Stimulated activated CD8-positive, alpha-beta memory T cell treated with anti-CD3 and anti-CD28 coated beads, Interleukin-12 subunit alpha, Interleukin-12 subunit beta, amount 100 ng/mL, for 1 hour (primary cell): Measurements from ENCODE around the gene MEIS2.

Experiments
- DNase-seq: peaks from one replicate; pipeline ENCODE4 v3.0.0-alpha.2; 2020; ENCODE audit warnings: low read depth

The MEIS2 gene

DNA sequence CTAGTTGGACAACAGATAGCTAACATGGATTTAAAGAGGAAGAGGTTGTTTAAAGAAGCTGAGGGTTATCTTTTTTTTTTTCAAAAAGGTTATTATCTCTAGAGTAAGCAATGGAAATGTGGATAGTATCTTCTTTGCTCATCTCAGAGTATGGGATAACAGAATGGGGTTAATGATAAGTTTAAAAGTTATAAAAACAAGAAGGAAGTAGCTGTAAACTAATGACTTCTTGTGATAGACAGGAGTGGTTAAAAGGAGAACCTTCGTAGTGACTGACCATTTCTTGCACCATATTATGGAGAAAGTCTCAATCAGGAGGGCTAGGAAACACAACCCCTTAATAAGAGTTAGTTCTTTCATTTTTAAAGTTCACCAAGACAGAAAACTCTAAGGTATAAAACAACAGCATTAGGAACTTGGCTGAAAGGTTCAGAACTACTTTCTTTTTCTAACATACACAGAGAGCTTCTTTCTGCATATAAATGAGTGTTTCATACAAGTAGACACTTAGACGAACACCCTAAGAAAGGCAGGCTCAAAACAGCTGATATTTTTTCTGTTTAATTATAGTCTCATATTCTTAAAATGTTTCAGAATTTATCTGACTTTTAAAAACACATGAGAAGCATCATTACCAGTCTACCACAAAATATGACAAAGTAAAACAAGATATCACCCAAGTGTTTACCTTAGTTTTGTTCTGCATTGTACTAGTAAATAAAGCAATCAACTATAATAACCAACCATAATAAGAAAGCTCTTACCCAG is 140.0 kb downstream of the MEIS2 start:
- DNase-seq, result no peak

DNA sequence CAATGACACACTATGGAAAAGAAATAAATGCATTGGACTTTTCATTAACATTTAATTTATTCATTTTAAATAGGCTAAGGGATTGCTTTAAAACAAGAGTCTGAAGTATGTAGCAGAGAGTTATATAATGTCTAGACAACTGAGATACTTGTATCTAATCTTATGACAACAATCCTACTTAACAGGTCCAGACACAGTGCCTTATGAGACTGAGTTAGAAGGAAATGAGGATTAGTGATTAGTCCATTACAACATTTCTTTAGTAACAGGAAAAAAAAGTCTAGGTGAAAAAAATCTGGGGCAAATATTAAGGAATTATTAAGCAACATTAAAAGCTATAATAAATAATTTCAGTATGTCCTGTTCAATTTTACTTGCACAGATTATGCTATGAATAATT is 140.6 kb downstream of the MEIS2 start:
- DNase-seq, result no peak

DNA sequence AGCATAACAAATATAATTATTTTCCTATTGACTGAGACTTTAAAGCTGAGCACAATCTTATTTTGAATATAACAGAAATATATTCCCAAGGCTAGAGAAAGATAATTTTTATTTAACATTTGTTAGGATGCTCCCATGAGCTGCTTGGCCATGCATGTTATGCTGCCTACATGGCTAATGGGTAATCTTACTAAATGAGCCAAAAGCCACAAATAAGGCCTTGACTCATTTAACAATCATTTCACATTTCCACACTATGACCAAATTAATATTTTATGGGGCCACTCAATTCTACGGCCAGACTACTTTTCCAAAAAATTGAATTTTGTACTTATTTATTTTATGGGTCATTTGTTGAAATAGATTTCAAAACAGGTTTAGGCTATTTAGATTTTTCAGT is 141.7 kb downstream of the MEIS2 start:
- DNase-seq, result no peak

DNA sequence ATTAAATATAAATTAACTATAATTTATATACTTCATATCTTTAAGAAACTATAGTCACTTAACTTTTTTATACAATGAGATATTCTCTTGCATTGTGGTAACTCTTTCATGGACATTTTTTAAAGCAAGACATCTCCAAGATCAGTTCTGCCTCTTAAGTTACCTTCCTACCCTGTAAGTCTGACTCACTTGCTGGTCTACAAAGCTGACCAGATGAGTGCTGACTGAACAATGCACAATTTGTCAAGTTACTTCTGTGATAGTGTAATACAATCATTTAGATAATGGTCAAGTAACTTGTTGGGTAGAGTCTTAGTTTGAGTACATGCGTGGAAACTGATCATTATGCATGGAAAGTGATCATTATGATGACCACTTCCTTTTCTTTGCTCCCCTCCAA is 145.9 kb downstream of the MEIS2 start:
- no peak for DNase-seq

DNA sequence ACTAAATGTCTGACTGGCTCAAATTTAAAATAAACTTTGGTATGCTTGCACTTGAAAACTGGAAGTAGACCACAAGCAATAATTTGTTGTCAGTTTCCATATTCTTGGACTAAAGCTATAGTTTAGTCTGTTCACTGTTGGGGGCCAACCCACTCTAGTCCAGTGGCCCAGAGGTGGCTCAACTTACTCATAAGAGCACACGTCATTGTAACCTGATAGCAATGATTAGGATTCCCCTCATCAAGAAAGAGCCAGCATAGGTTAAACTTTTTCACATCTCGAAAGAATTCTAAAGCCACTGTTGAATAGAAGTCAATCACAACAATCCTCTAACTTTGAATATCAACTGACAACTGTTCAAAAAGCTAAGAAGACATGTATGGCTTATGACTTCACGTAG is 147.0 kb downstream of the MEIS2 start:
- DNase-seq, result no peak

DNA sequence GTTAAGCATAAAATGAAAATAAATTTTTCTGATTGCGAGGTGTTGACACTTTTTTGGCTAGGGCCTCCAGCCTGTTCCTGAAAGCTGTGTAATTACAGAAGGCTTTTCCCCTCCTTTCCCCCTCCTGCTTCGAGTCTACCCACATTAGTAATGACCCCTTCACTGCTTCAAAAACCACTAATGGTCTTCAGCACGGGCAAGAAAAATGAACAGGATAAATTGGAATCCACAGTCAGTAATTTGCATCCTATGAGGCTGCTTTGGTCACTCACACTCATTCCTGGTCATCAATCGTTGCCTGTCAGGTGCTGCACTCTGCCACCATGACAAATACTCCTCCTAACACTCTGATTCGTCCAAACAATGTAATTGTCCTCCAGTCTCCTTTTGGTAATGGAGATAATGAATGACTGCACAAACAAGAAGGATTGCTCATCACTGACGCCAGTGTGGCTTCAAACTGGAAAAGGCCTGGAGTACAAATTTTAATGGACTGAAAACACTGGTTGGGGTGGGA is 148.6 kb downstream of the MEIS2 start:
- DNase-seq, result no peak

DNA sequence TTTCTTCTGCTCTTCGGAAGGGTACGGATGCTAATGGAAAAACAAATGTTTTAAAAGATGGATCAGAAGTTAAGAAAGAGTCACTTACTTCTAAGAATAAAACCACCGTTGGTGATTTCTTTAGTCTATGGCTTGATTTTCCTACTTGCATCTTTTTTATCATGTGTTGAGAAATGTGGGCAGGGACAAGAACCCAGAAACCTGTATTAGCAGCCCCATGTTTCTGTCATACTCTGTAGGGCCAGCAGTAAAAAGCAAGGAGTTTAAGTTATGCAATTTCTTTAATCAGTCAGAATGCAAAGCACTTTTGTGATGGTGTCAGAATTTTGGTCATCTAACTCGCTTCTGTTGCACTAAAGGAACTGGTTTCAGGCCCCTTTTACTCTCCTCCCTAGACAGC is 150.0 kb downstream of the MEIS2 start:
- DNase-seq, result no peak

DNA sequence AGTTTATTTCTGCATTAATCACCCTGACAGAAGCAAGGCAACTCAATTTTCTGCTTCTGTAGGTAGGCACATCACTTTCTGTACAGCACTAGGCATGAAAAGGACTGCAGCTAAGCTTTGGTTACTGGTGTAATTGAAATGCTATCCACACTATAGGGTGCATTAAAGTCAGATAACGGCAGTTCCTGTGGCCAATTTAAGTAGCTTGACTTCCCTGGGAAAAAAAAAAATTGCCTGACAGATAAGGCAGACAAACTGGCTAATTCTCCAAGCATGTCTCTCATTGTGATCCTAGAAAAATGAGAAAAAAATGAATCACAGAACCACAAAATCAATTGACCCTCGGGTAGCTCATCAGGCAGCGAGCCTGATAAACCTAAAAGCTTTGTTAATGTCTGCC is 151.4 kb downstream of the MEIS2 start:
- no peak for DNase-seq

DNA sequence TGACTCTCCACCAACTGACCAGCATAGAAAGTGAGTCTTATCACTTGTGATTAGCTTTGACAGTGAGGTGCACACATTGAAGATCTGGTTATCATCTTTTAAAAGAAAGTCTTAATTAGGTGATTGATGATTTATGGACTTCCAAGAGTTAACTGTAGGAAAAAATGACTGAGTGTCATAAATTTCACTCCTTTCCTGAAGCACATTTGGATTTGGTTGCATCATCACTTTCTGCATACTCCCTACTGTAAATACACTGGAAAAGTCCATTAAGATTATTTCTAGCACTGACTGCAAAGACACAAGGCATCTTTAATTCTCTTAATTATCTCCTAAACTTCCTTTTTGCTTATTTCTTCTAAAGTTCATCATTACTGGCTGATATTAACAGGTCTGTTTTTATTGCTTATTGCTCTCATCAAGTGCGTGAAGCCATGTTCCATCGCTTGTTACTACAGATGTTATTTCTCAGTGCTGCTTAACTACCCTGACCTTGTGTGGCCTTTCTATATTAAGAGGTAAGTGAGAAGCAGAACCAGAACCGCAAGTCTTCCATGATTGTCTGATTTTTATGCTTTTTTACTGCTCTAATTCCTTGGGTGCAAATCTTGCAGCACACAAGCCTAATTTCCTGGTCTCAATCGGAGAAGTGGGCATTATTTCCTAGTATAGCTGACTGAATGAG is 153.2 kb downstream of the MEIS2 start:
- DNase-seq, result no peak

DNA sequence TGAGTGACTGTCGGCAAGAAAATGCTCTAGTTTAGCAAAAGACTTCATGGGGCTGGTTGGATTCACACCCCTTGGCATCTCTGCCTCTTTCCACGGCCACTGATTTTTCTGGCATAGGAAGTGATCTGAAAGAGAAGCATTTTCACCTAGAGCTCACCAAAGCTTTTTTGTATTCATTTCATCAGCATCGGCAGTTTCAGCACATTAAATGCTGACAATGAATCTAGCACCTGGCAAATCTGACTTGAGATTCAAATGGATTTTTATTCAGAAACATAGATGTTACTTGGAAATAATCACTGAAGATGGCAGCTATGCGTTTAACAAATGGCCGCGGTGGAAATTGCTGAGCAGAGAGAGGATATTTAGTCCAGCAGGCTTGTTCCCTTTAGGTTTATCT is 155.9 kb downstream of the MEIS2 start:
- no peak for DNase-seq

DNA sequence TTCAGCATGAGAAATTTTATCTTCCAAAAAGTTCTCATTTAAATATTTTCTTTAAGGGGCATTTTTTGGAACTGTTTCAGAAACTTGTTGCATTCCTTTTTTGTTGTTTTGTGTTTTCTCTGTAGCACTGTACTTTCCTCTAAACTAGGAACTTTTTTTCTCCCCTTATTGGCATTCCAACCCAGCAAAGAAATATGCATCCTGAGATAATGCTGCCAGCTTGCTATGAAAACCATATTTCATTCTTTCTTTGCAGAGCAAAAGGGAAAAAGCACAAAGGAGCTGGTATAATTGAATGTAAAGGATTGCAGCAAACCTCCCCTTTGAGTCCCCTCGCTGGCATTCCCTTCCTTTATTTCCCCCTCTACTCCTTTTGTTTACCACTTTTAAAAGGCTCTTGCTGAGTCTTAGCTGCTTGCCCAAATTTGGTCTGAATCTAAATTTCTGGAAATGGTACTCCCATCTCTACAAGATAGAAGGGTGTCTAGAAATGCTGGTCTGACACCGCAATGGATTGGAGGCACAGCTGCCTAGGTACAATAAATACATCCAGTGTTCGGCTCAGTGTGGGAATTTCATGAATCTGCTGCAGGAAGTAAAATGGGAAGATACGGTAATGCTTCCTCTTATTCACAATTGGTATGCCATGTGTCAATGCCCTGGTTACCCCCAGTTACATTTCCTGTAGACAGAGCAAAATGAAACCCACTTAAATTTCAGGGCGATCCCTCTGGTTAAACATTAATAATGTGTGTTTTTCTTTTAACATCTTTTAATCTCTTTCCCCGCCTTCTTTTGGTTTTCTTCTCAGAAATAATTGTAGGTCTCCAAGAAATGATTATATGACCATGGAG is 156.6 kb downstream of the MEIS2 start:
- DNase-seq, result no peak

DNA sequence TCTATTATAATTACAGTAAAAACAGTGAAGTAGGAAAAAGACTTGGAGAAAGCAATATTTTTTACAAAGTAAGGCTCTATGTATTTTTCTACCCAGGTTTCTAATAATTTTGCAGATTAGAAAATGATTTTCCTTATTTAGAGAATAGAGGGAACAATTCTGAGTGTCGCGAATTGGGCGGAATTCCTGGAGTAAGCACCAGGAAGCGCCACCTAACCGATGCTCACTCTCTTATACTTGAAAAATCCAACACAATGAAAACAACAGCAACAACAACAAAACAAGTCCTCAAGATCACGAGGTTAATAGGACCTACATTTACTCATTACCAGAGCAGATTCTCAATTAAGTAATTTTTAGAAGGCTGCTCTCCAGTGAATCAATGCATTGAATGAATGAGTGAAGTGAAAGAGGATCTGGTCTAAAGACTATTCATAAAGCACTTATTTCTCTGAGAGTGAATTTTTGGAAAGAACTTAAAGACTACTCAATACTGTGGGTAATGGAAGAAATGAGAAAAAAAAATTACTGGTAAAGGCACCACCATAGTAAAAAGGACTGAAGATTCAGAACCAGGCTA is 158.0 kb downstream of the MEIS2 start:
- no peak for DNase-seq

DNA sequence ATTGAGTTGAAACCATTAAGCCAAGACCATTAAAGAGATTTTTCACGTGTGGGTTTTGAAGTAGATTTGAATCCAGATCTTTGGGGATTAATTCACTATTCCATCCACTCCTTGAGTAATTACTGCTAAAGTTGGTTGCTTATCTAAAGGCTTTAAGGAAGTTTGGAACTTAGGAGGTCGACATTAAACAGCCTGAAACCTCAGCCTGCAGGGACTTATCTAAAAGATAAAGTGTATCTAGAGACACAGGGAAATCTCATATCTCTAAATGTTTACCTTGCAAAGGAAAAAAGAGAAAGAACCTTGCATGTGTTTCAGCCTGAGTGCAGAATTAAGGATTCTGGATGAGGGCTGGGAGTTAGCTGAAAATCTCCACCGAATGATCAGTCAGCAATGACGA is 158.6 kb downstream of the MEIS2 start:
- DNase-seq, result no peak

DNA sequence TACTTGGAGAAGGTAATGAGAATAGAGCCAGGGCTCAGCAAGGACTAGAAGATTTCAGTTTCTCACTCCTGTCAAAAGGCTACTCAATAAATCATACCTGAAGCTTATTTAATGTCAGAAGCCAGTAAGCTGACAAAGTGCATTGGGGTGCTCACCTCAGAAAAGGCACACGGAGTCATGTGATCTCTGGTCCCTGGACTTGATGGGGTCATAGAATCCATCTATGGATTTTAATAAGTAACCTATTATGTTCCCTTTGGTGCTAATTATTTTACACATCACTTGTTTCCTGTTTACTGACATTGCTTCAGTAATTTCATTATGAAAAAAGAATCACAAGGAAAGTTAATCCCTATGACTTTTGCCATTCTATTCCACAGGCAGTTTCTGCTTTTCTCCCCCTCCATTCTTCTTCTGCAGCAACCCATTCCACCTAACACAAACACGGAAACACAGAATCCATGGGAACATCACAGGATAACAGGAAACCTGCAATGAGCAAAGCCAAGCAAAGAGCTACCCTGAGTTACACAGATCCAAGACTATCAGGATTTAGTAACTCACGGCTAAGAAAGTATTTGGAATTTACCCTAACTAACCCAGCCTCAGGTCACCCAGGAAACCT is 159.6 kb downstream of the MEIS2 start:
- no peak for DNase-seq

DNA sequence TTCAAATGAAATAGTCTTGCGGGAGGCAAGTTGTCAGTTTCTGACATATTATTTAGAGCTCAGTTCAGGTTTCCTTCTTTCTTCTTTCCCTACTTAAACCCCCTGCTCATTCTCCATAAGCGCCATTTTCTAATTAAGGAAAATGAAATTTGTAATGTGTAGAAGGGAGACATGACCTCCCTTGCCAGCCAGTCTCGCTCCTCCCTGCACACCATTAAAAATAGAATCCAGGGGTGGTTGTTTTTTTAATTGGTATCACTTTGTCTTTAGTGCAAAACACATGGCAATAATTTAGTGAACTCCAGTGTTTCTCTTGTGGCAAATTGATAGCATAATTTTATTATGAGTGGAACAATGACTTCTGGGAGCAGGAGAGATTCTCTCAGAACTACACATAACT is 160.1 kb downstream of the MEIS2 start:
- no peak for DNase-seq

DNA sequence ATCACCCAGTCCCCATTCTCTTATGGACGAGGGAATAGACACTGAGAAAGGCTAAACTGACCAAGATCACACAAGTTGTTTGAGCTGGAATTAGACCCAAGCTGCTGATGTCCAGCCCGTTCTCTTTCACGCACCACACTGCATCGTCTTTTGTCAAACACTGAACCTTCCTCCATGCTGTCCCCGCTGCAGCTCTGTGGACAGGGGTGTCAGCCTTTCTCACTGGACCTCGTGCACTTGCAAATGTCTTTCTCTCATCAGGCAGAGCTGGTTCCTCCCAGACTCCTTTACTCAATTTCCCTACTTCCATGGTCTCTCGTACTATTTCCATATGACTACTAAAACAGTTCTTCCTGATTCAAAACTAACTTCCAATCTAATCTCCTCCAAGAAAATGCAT is 161.6 kb downstream of the MEIS2 start:
- no peak for DNase-seq

DNA sequence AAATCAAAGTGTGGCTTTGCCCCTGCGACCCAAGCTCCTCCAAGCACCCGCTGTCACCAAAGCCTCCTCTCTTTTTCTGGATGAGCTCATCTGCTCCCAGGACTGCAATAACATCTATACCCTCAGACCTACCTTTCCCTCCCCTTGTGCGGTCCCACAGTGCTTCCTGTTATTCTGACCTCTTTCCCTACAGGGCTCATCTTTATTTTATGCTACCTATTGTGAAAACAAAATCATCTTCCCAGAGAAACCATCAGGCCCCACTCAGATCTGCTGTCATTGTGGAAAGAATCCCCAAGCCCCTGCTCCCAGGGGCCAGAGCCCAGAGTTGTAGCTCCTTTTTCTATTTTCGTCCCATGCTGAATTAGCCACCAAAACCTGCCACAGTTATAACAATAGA is 162.2 kb downstream of the MEIS2 start:
- DNase-seq, result no peak

DNA sequence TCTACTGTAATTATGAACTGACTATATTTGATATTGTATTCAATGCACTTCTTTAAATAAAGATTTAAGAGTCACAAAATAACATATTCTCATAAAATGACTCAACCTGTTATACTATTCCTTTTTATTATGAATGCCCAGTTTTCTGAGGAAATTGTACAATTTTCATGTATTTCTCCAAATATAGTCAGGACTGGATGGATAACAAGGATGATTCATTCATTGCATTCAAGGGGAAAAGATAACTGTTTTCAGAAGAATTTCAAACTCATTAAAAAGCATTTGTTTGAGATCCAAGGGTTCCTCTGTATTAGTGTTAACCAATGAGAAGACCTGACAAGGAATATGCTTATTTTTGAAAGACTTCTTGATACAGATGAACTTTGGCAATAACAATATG is 163.7 kb downstream of the MEIS2 start:
- no peak for DNase-seq

DNA sequence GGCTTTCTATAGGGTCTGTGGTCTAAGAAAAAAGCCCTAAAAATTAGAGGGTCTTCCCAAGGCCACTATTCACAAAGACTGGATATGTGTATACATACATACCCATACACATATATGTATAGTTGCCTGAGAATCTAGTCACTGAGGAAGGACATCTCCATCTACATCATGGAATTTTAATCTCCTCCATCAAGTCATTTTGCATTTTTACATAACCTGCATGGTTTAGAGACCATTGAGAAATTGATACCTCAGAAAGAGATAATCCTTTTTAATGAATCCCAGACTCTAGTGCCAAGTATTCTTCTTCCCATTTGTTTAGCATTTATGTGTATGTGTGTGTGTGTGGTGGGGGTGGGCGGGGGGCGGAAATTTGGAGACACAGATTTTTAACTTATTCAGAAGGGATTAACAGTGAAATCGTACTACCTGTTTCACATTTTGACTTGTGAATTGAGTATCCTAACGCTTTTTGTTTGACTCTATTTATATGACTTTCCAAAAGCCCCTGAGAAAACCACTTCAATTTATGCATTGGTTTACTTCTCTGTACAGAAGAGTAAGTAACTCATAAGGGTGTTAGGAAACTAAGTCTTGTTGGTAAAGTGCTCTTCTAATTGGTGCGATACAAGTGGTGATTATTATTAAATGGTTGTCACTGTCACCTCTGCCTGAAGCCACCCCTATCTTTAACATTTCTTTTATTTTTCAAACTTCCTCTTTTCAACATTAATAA is 166.9 kb downstream of the MEIS2 start:
- no peak for DNase-seq

DNA sequence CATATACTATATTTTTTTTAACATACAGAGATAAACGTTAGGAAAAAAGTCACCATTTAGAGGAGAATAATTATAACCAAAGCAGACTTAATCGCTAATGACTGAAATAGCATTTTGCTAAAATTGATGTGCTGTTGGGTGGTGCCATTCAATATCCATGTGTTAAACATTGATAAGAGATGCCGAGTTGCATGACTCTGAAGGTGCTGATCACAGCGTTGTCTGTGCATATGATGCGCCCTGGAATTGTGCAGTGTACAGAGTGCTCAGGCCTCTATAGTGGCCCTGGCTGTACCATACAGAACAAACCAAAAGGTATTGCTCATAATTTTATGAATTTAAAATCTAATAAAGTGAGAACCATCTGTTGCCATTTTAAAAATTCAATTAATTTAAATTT is 168.3 kb downstream of the MEIS2 start:
- no peak for DNase-seq

DNA sequence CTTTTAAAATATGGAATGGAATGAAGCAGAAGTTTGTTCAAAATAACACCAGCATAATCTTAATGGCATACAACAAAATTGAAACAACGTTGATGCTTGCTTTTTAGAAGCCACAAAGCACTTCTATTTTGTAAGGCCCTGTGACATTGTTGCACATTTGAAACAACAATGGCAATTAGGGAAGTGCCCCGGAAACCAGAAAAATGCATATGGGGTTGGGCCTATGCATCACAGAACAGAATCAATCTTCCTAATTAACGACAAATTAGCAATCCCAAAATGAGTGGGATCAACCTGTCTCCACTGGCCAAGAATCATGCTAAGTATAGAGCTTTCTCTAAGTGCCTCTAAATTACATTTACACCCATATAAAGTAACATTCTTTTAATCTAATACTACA is 168.9 kb downstream of the MEIS2 start:
- DNase-seq, result no peak
